Fibroblast of peridontal ligament (primary cell): ENCODE data around the gene C14orf132.

ENCODE experiments used
- DNase-seq: peaks from one replicate; pipeline ENCODE4 v3.0.0-alpha.2; 2010; ENCODE audit errors: extremely low read depth

The C14orf132 gene

DNA sequence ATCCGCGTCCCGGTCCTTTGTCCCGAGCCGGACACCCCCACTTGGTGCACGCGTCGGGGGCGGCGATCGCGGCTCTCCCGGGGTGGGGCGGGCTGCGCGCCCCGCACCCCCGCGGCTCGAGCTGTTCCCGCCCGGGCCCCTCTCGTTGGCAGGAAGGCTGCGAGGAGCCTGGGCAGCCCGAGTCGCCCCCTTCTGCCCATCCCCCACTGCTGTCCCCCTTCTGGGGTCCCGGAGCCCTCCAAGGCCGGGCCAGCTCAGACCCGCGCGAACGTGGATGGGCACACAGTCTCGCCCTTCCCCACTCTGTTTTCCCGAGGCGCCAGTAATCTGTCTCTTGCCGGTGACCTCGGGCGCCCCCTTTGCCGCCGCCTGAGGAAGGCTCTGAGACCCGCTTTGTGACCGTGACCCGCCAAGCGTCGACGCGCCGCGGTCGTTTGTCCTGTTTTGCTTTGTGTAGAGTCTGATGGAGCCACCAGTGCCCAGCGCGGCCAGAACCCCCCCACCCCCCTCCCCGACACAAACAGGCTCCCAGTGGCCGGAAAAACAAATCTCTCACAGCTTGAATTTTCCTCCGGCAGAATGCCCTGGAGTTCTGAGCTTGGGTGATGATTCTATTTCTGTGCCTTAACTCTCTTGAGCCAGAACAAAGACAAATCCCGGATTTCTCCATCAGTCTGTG lies 610 bp downstream of the C14orf132 start:
- DNase-seq: peak; percentile 37

DNA sequence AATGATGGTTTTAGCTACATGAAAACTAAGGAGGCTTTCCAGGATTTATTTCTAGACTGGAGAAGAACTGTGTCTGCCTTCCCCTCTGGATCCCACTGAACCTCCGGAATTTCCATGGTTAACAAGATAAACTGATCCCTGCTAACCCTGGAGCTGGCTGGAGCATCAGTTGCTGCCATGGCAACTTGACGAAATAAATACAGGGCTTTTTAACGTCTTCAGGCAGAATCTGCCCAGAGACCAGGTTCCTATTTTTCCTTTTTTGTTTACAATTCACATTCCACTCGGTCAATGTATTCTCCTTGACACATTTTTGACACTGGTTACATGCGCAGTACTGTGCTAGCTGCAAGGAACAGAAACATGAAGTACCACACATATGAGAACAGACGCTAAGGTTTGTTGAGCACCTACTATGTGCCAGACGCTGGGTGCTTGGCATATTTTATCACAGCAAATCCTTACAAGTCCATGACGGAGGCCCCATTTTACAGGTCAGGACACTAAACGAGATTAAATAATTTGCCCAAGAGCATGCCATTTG lies 1.7 kb downstream of the C14orf132 start:
- DNase-seq: peak; percentile 51

DNA sequence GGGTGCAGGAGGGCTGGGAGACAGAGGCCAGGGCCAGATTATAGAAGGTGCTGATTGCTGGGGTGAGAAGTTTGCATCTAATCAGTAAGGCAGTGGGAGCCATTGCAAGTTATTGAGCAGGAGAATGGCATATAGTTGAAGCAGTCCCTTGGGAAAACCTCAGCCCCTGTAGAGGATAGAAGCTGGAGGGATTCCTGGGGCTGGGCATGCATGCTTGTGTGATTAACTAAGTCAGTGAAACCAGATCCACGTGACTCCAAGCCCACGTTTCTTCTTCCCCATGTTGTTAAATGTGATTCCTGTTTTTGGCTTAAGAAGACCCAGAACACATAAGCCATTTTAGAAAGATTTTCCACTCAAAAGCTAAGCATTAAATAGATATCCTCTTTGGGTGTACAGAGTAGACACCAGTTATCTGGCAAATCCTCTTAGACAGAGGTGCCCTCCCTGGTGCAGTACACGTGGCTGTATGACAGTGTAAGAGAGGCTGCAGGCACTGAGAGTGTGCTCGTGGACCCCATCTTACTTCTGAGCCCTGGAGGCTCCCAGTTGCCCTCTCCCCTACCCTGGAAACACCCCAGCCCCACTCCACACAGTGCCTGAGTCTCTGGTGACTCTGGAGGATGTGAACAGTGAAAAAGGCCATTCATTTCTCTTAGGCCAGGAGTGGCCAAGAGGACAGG lies 3.2 kb downstream of the C14orf132 start:
- DNase-seq: peak; percentile 76

DNA sequence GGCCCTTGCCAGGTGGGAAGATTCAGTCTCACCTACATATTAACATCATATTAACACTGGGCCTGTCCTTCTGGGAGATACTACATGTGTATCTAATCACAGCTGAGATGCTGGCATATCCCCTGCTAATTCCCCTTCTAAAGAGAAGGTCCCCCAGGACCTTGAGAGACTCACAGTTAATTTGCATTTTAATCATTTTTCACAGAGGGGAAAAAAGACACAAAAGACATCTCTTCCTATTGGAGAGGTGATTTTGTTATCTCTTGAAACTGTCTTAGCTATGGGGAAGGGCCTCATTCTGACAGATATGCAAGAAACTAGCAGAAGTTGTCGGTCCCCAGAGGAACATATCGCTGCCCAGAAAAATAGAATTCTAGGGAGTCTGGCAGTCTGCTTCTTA lies 7.5 kb downstream of the C14orf132 start:
- no peak for DNase-seq

DNA sequence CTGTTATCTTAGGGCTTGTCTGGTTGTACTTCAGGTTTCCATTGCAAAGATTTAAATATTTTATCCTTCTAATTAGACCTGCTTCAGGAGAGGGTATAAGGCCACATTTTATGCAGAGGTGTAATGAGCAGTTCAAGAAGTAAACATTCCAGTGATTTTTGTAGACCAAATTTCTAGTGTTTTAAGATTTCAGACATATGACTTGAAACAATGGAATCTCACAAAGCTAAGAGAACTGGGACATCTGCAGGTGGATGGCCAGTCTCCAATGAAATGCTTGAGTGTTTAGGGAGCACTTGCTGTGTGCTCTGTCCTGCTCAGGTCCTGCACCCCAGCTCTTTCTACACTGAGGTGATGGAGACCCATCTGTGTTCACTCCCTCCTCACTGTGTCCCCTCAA lies 7.9 kb downstream of the C14orf132 start:
- no peak for DNase-seq

DNA sequence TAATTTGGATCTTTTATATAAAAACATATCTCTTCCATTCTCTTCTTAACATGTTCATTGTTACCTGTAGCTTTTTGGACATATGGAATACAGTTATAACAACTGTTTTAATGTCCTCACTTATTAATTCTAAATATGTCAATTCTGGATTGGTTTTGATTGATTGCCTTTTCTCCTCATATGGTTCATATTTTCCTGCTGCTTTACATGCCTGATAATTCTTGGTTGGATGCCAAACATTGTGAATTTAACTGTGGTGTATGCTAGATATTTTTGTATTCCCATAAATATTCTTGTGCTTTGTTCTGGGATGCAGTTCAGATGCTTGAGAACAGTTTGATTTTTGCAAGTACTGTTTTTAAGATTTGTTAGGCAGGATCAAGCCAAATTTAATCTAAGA lies 10.8 kb downstream of the C14orf132 start:
- no peak for DNase-seq

DNA sequence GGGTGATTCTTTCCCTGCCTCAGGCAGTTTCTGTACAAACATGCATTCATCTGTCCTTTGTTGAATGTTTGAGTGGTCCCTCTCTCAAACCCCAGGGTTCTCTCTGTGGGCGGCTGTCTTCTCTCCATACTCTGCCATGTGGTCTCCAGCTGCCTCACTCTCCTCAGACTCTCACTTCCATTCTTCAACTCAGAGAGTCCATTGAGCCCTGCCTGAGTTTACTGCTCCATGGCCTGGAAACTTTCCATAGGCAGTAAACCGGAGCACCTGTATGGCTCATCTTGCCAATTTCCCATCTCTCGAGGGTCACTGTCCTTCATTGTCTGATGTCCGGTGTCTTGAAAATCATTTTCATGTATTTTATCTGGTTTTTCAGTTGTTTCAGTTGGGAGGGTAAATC lies 11.3 kb downstream of the C14orf132 start:
- no peak for DNase-seq

DNA sequence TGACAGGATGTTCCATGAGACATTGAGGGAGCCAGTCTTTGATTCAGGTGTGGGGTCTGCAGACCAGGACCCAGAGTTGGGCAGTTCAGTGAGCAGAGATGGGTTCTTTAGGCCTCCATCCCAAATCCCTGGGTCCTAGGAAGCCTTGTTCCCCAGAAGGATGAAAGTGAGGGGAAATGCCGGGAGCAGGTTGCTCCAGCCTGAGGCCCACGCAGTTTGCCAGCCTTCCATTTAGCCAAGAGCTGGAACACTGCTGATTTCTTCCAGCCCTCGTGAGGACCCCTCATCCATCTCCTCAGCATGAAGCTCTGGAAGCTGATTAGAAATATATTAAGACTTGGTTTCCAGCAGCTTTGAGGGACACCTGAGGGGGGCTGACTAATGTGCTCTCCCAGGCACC lies 12.1 kb downstream of the C14orf132 start:
- DNase-seq: no peak

DNA sequence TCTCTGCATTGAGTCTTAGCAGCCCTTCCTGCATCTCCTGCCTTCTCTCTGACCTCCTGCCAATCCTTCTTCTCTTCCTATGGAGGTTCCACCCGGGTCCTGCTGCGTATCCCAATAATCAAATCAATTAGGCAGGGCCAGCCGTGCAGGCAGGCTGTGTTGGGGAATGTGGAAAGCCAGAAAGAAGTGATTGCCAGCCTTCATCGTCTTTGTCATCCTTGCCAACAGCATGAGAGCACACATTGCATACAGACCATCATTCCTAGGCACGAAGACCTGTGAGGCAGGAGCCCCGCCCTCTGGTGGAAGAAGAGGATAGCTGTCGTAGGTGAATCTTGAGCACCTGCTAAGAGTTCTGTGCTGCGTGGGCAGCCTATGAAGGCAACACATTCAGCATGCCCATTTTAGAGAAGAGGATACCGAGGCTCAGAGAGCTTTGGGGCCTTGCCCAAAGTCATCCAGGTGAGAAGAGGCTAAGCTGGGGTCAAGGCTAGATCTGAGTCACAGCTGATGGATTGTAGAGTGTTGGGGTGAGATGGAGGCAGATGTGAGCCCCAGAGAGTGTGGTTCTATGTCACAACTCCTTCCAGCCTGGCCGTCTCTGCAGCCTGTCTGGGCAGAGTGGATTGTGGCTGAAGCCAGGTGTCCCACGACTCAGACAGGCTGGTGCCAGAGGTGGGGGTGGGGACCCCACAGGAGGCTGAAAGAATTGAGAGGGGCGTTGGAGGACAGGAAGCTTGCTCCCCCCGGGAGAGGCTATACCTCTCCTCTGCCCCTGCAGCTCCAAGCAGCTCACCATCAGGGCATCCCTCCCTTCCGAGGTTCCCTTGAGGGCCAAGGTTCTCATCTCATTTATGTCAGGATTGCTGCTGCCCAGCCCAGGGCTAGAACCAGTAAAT lies 12.7 kb downstream of the C14orf132 start:
- DNase-seq: no peak

DNA sequence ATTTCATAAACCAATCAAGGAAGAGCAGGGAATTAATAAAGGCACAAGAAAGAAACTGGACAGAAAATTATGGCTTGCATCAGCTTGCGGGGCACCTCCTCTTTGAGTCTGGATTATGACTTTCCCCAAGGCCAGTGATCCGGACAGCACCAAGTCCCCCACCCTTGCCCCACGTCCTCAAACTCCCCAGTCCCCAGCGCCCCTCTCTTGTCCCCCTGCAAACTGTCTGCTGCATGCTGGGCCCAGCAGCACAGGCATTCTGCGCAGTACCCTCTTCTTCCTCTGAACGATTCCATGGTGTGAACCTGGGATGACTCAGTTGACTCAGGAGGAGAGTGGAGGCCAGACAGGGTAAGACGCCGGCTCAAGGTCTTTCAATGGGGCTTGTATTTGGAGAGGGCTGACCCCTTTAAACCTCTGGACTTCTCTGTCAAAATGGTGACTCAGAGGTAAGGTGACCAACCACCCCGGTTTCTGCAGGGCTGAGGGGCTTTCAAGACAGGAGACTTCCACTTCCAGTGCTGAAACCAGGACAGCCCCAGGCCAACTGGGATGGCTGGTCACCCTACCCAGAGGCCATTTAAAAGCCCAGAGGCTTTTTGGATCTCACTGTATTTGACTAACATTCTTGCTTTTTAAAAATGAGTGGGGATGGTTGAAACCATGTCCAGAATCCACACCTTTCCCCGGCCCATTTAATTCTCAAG lies 13.5 kb downstream of the C14orf132 start:
- no peak for DNase-seq

DNA sequence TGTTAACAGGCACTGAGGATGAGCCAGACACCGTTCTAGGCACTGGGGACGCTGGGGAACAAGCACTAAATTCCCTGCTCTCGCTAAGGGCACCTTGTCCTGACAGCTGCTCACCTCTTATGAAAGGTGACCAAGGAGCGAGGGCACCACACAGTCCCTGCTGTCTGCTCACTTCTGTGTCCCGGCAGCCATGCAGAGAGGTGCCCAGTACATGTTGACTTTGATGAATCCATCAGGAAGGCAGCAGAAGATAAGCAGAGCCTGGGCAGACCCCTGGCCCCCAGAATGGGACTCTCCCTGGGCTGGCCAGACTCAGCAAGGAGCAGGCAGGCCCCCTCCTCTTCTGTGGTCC lies 14.1 kb downstream of the C14orf132 start:
- no peak for DNase-seq

DNA sequence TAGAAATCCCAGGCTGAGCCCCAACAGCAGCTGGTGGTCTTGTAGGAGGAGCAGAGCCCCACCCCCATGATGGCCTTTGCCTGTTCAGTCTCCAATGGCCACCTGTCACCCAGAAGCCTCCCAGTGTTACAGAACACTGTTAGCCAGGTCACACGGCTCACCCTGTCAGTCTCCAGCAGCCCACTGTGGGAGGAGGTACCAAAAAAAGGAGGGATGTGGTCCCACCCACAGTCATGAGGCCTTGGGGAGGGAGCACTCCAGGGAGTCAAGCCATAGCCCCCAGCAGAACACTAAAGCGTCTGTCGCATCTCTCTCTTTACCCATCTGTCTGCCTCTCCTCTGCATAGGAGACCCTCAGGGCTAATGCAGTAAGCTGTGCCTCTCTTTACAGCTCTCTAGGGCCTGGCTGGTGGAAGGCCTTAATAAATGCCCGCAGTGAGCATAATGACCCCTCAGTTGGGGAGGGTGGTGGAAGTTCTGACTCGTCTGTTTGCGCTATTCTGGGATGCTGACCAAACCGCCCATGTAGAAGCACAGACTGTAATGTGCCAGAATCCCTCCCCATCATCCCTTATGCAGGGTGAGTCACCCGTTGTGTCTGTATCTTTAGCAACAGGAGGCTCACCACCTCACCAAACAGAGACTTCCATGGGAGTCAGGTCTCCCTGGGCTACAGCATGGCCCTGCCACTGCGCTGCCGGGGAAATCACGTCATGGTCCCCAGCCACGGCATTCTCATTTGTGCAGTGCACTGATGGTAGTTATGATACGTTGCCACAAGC lies 14.6 kb downstream of the C14orf132 start:
- peak; percentile 98 for DNase-seq

DNA sequence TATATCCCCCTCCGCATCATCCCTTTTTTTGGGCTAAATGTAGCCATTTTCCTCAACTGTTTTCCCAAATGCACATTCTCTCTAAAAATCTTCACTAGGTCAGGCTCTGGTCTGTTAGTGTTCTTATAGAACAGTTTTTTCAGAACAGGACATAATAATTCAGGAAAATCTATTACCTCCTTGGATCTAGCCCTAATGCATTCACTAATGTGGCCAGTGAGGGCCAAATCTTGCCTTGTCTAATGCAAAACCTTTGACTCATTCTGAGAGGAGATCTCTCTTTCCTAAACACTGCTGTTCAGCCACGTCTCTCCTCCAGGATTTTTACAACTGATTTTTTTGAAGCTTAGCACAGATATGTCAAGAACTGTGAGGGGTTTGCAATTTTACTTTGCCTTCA lies 15.5 kb downstream of the C14orf132 start:
- DNase-seq: no peak

DNA sequence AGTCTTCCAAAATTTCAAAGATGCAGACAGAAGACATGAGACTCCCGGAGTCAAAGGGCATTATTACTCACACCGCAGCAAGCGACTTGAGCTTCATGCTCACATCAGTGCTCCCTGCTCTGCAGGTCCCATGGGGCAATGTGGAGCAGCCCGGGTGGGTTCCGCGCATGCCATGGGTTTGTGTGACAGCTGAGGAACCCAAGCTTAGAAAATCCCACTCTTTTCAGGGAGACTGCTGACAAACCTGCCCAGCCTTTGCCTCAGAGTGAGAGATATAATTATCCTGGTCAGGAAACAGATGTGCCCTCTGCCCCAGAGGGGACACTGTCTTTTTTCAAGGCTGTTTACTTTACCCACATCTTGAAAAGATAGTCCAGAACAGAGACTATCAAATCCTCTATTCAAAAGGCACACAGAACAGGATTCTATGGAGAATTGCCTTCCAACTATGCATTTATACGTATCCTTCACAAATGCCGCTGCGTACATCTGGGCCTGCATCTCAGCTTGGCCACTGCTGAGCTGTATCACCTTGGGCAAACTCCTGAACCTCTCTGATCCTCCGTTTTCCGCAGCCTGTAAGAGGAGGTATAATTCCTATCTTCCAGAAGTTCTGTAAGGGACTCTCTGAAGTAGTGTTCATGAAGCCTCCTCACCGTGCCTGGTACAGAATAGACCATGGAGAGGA lies 16.0 kb downstream of the C14orf132 start:
- peak; percentile 67 for DNase-seq

DNA sequence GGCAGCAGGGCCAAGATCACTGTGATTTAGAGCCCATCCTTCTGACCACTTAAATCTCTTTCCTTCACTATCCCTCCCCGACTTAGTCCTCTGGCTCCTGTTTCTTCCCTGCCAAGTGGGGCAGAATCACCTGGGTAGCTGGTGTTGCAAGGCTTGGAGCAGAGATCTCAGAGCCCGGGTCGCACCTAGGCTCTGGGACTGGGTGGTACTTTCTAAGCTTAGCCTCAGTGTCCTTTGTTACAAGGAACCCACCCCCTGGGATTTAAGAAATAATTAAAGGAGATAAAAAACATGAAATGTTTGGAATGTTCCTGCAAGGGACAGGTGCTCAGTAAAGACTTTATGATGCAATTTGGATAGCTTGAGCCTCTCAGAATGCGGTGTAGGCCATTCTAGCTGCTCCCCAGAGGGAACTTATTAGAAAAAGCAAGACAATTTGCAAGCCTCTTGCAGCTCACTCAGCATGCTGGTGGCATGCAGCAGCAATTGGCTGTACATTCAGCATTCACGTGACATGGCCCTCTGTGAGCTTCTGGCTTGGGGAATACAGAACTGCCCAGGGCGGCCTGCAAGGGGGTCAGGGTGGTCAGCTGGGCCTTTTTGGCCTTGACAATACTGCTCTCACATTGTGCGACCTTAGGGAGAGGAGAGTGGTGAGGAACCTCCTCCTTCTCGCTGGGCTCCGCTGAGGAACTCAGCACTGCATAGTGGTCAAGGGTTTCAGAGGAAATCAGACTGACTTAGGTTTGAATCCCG lies 16.8 kb downstream of the C14orf132 start:
- no peak for DNase-seq

DNA sequence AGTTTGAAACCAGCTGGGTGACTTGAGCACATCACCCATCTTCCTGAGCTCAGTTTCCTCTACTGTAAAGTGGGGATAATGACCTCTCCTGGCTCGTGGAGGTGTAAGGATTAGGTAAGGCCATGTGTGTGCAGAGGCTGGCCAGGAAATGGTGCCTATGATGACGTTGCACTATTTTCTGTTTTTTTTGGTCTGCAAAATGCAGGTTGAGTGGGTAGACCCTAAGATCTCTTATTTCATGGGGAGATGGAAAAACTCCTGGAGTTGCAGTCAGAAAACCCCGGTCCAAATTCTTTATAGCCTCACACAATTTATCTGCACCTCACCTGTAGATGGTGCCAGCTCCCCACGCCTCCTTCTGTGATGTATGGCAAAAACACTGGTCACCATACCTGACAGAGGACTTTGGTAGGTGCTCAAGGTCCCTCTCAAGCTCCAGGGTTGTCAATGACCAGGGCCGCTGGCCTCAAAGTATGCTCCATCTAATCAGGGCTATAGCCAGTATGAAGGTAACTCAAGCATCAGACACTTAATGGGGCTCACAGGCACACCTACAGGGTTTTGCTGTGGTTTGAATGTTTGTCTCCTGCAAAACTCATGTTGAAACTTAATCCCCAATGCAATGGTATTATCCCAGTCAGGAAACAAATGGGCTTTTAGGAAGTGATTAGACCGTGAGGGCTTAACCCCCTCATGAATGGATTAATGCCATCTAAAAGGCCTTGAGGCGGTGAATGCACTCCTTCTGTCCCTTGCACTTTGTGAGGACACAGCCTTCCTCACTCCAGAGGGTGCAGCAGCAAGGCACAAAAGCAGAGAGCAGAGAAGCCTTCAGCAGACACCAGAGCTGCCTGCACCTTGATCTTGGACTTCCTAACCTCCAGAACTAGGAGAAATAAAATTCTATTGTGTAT lies 17.6 kb downstream of the C14orf132 start:
- no peak for DNase-seq

DNA sequence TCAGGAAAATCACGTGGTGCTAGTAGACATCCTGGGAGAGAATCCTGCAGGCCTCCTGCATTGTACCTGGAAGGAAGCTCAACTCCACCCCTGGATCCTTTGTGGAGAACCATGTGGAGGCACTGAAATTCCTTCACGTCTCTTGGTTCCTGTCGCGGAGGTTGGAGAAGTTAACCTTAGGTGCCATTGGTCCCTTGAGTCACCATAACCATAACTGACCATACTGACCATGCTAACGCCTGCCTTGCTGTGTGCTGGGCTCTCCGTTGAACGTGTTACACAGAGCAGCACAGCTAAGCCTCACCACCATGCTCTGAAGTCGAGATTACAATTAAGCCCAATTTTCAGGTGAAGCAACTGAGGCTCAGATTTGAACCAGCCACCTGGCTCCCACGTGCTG lies 18.6 kb downstream of the C14orf132 start:
- no peak for DNase-seq

DNA sequence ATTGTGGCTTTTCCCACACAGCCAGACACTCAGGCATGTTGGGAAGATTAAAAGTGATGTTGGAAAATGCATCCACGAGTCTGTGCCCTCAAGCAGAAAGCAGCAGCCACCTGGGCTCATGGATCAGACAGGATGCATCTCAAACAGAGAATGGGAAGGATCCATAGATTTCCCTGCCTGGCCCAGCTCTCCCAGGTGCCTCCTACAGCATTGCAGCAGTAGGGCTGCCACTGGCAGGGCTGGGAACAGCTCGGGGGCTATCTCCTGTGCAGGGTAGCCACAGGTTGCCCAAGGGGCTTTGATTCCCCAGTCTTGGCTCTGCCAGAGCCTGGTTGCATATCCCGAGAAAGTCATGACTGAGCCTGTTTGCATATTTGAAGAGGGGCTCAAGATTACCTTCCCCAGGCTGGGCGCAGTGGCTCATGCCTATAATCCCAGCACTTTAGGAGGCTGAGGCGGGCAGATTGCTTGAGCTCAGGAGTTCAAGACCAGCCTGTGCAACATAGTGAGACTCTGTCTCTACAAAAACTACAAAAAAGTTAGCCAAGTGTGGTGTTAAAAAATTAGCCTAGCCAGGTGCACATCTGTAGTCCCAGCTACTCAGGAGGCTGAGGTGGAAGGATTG lies 19.5 kb downstream of the C14orf132 start:
- no peak for DNase-seq
